ENCODE results near the gene IFNG.

IFNG gene

DNA sequence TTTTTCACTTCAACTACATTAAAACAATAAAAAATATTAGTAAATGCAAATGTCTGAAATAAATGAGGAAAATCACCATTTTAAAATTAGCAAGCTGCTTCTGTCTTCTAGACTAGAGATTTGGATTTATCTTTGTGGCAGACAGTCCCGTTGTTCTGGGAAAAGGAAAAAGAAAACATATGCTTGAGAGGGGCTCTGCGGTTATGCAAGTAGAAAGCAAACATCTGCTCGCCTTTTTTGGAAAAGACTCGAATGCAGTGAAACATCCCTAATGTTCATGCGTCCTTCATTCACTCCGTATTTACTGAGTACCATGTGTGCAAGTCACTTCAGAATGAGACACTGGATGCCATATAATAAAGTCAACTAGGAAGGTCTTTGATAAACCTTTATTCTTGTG, 44.9 kb downstream of the IFNG start:
- no peak for DNase-seq

DNA sequence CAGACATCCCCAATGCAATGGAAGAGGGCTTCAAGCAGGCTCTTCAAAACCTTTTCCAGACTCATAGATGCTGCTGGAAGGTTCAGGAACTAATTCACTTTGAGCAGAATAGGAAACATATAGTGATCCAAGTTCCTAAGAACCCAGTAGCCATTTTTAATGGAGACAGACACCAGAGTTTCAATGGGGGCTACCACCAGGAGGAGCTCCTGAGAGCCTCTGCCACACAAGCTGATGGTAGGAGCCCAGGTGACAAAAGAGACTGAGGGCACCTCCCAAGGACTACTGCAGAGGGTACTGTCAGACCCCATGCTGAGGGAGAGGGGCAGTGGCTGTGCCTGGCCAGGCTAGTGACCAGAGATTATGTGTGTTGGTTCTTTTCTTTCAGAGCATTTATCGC, 45.9 kb downstream of the IFNG start:
- DNase-seq = no peak

DNA sequence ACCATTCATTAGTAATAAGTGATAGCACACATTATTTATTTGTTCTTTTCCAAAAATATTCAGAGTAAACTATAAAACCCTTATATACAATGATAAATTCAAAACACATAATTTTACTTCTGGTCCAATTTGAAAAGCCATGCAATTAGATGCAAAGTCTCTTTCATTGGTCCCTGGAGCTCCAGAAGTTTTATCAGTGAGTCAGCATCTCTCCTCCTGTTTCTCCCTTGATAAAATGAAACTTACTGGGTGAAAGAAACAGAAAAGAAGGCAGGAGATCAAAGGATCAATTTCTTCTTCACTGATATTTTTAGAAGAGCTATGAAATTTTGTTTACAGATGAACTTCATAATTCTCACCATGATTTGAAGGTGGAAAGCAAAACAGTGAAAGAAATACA, 47.5 kb downstream of the IFNG start:
- DNase-seq = no peak

DNA sequence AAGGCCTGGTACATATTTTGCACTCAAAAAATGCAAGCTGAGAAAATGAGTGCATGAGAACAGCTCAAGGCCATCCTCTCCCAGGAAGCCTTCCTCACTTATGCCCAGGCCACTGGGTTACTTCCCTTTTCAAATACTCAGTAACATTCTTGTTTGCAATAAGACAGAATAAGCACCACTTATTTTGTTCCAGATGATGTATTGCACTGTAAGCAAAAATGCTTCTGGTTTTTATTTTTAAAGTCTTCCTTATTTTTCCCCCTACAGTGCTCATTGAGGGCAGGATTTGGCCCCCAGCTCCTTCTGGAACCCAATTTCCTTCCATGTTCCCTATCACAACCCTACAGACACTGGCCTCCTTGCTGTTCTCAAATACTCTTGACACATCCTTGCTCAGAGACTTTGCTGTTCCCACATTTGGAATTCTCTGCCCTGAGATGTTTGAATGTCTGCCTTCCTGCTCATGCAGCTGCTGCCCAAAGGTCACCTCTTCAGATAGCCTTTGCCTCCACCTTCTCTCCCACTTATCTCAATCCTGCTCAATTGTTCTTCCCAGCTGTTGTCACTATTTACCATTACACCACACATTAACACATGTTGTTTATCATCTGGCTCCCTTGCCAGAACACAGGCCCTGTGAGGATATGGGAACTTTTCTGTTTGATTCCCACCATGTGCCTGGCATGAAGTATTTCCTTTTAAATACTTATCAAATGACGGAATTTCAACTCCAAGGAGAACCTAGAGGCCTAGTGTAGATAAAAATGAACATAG, 49.9 kb downstream of the IFNG start:
- DNase-seq = no peak

DNA sequence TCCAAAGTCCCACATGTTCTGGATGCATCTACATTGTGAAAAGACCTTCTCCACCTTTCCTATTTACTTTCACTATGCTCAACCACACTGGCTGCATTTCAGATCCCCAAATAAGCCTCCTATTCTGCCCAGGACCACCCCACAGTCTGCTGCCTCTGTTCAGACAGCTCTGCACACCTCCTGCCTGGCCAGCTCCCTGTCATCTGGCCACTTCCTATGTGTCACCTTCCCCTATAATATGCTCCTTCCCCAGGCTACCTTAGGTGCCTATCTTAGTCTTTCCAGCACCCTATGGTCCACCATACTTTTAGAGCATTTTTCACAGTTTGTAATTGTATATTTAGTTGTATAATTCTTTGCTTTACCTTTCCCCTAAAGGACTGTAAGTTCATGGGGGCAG, 50.5 kb downstream of the IFNG start:
- no peak for DNase-seq

DNA sequence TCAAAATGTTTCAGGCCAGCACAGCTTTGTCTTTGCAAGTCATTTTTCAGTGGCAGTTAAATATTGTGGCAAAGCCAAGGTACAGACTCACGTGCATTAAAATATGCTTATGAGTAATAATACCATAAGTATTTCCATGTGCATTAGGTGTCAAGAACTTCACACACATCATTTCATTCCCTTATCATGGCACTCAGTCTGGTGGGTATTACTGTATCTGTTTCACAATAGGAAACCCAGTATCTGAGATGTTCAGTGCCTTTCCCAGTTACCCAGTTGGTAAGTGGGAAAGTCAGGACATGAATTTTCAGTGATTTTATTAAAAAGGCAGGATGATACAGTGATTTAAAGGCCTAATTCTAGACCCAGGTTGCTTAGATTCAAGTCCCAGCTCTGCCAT, 52.9 kb downstream of the IFNG start:
- no peak for DNase-seq

DNA sequence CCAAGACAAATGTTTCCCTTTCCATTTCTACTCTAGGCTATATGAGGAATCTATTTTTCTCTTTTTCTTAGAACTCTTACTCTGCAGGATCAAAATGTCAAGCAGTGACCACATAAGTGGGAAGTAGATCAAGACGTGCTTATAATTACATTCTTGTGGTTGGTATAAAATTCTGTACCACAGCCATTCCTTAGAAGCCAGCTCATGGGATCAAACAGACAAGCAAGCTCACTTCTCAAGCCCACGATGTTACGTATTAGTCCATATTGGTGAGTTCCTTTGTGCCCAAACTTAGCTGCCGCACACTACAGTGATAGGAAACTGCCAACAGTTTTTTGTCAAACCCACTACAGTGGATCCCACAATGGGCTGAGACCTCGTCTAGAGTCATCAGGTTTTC, 53.4 kb downstream of the IFNG start:
- no peak for DNase-seq
